HG03025 (cell line): ENCODE data around the gene SDCCAG8.

ENCODE experiments used
- ATAC-seq: cut with Tn5 transposase; IDR thresholded peaks from one replicate; pipeline ENCODE4 v1.9.1; 2021; ENCODE audit warnings: mild to moderate bottlenecking, moderate library complexity; ENCODE audit not compliant: unreplicated experiment, low FRiP score

The SDCCAG8 gene

GRCh38 chr1:243495442-243496186 is 239.8 kb downstream of the SDCCAG8 start:
- no peak for ATAC-seq

GRCh38 chr1:243496187-243496646 is 240.4 kb downstream of the SDCCAG8 start:
- ATAC-seq = no peak

- ATAC-seq = no peak
These were observed 241.0 kb downstream of the SDCCAG8 start for GRCh38 chr1:243496806-243497205.

GRCh38 chr1:243497939-243498681 is 242.3 kb downstream of the SDCCAG8 start:
- ATAC-seq = no peak

GRCh38 chr1:243499248-243499647 is 243.4 kb downstream of the SDCCAG8 start:
- no peak for ATAC-seq

- ATAC-seq = no peak
These were observed 243.9 kb downstream of the SDCCAG8 start for GRCh38 chr1:243499711-243500110.

- ATAC-seq = no peak
These were observed 244.7 kb downstream of the SDCCAG8 start for GRCh38 chr1:243500512-243500911.

GRCh38 chr1:243501002-243501401 is 245.2 kb downstream of the SDCCAG8 start:
- ATAC-seq = no peak

- ATAC-seq = no peak
These were observed 247.3 kb downstream of the SDCCAG8 start for GRCh38 chr1:243503155-243503554.

GRCh38 chr1:243505986-243506689 is 250.3 kb downstream of the SDCCAG8 start:
- ATAC-seq = no peak

GRCh38 chr1:243507001-243507671 is 251.3 kb downstream of the SDCCAG8 start:
- no peak for ATAC-seq

GRCh38 chr1:243507672-243508302 is 251.9 kb downstream of the SDCCAG8 start:
- ATAC-seq = no peak

GRCh38 chr1:243508303-243508713 is 252.5 kb downstream of the SDCCAG8 start:
- no peak for ATAC-seq

- ATAC-seq = no peak
These were observed 253.1 kb downstream of the SDCCAG8 start for GRCh38 chr1:243508943-243509342.

GRCh38 chr1:243510928-243511327 is 255.1 kb downstream of the SDCCAG8 start:
- ATAC-seq = no peak

GRCh38 chr1:243513726-243514491 is 258.1 kb downstream of the SDCCAG8 start:
- no peak for ATAC-seq

GRCh38 chr1:243514927-243515326 is 259.1 kb downstream of the SDCCAG8 start:
- no peak for ATAC-seq

- ATAC-seq = no peak
These were observed 265.0 kb downstream of the SDCCAG8 start for GRCh38 chr1:243520831-243521230.

- ATAC-seq = no peak
These were observed 267.9 kb downstream of the SDCCAG8 start for GRCh38 chr1:243523766-243524165.
